PC-9 (cell line): ENCODE results near the gene EHBP1.

ENCODE experiments used
- EZH2 ChIP-seq: fragments of 200-600 bp; sonication (generic); IDR thresholded peaks from 2 replicates; pipeline ENCODE4 v1.8.0; 2017; ENCODE audit warnings: antibody characterized with exemption, low read depth
- TF ChIP-seq, protein P1 (sequence below): fragments of 200-600 bp; sonication (generic); conservative IDR thresholded peaks from 2 replicates; pipeline ENCODE4 v1.6.1; 2017; ENCODE audit warnings: mixed run types, antibody characterized with exemption, mild to moderate bottlenecking, moderate library complexity

DNA sequence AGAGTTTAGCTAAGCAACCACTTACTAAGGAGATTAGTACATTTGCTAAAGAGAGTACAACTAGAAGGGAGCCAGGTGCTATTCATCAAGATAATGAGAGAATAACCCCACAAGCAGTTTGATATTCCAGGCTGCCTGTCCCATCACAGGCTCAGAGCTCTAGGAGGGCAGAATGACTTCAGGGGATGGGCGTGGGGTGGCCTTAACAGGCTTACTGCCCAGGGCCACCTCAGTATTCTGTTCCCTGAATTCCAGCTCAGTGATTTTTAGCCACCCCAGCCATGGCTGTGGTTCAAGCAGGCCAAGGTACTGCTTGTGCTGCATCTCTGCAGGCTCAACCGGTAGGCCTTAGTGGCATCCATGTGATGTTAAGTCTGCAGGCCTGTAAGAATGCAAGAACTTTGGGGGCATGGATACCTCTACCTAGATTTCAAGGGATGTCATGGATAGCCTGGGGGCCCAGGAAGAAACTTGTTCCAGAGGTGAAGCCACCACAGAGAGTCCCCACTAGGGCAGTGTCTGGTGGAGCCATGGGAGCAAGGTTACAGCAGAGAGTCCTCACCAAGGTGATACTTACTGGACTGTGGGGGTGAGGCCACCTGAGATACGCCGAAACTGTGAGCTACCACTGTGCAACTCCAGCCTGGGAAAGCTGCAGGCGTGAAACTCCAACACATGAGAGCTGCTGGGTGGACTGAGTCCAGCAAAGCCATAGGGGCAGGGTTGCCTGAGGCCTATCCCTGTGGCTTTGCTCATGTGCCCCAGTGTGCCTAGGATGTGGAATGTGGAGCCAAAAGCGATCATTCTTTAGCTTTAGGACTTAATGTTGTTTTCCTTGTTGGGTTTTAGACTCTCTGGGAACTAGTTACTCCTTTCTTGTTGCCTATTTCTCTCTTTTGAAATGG lies 107.7 kb downstream of the EHBP1 start:
- TF ChIP-seq, protein P1, sequence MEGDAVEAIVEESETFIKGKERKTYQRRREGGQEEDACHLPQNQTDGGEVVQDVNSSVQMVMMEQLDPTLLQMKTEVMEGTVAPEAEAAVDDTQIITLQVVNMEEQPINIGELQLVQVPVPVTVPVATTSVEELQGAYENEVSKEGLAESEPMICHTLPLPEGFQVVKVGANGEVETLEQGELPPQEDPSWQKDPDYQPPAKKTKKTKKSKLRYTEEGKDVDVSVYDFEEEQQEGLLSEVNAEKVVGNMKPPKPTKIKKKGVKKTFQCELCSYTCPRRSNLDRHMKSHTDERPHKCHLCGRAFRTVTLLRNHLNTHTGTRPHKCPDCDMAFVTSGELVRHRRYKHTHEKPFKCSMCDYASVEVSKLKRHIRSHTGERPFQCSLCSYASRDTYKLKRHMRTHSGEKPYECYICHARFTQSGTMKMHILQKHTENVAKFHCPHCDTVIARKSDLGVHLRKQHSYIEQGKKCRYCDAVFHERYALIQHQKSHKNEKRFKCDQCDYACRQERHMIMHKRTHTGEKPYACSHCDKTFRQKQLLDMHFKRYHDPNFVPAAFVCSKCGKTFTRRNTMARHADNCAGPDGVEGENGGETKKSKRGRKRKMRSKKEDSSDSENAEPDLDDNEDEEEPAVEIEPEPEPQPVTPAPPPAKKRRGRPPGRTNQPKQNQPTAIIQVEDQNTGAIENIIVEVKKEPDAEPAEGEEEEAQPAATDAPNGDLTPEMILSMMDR, result no peak
- TF ChIP-seq EZH2, result no peak
